GM18868 (cell line): ENCODE data around the gene TUBD1.
"Not testable (repeated sequence)": the region's sequence is repeated elsewhere in the genome, so short reads cannot be mapped to it uniquely, and the experiment has no call there.

Source experiments
- ATAC-seq: cut with Tn5 transposase; IDR thresholded peaks from one replicate; pipeline ENCODE4 v1.9.1; 2021; ENCODE audit warnings: mild to moderate bottlenecking, moderate library complexity; ENCODE audit not compliant: unreplicated experiment

TUBD1 gene

DNA sequence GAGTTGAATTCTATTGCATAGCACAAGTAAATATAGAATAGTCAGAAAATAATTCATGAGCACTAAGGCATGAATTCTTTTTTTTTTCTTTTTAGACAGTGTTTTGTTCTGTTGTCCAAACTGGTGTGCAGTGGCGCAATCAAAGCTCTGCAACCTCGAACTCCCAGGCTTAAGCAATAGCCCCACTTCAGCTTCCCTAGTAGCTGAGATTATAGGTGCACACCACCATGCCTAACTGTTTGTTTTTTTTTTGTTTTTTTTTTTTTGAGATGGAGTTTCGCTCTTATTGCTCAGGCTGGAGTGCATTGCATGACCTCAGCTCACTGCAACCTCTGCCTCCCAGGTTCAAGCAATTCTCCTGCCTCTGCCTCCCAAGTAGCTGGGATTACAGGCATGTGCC is 16.6 kb downstream of the TUBD1 start:
- ATAC-seq: no peak

- no peak for ATAC-seq
Measured at GRCh38 chr17:59874376-59874775, 18.4 kb downstream of the TUBD1 start.

DNA sequence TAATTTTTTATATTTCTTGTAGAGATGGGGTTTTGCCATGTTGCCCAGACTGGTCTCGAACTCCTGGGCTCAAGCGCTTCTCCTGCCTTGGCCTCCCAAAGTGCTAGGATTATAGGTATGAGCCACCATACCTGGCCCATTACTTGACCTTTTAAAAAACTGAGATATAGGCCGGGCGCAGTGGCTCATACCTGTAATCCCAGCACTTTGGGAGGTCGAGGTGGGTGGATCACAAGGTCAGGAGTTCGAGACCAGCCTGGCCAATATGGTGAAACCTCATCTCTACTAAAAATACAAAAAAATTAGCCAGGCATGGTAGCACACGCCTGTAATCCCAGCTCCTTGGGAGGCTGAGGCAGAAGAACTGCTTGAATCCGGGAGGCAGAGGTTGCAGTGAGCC is 19.3 kb downstream of the TUBD1 start:
- not testable (repeated sequence) for ATAC-seq

DNA sequence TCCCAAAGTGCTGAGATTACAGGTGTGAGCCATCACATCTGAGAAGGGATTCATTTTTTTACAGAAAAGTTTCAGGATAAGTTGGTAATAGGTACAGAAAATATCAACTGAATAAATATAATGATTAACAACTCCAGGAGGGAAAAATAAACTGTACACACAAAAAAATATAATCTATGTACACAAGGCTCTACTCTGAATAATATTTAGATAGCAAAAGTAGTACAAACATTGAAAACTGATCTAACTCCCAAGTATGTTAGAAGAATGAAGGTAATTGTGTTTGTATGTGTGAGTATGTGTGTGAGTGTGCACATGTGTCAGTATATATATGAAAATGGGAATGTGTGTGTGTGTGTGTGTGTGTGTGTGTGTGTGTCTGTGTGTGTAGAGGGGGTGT is 20.4 kb downstream of the TUBD1 start:
- ATAC-seq: no peak

DNA sequence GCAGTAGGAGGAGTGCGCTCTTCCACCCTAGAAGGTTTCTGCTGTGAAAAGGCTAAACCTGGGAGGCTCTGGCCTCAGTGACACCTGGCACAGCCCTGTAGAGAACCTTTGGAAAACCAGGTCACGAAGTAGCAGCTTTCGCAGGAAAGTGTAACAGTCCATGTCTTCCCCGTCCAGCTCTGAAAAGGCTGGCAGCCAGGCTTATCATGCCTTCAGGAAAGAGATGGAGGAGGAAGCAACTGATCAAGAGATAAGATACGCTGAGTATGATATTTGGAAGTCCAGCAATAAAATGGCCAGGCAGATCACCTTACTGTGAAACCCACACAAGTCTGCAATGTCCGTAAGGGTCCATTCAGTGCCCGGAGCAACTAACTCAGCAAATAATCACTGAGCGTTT is 22.3 kb downstream of the TUBD1 start:
- ATAC-seq: no peak

DNA sequence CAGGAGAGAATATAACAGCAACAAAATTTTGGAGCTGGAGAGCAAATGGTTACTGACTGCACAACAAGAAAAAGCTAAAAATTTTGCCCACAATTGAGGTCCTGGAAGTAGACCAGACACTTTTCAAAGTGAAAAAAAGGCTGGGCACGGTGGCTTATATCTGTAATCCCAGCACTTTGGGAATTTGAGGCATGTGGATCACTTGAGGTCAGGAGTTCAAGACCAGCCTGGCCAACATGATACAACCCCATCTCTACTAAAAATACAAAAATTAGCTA is 22.9 kb downstream of the TUBD1 start:
- ATAC-seq: no peak

DNA sequence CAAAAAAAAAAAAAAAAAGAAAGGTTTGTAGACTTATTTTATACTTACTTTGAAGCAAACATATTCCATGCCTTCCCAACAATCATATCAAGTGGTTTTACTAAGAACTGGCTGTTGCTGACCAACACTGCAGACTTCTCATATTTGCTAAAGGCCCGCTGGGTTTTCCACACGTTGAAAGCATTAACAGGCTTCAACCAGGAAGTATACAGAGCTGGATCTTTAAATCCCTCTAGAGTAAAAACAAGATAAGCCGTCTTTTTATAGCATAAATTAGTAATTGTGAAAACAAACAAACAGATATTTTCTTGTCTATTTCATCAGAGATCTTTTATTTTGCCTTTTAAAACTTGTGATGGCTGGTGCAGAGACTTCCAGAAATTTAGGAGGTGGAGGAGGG is 29.1 kb downstream of the TUBD1 start:
- ATAC-seq: no peak

DNA sequence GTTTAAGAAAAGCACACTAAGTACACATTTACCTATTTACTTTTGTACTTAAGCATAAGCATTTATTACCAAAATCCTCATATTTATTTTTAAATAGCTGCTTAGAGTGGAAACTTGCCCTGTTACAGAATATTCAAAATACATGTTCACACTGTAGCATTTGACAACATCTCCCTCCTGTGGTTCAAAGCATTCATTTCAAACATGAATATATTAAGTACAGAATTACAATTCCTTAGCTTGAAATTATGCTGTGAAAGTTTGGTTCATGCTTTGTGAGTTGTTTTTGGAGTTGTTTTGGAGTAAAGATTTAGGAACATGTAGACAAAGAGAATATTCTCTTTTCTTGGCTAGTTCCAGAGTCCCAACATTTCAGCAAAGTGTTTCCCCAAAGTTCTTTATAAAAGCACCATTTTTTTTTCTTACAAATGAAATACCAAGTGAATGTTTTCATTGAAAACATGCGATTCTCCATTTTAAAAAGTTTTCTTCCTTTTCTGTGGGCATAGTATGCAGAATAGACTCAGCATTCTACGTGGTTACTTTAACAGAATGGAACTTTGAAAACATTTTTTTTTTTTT is 33.2 kb downstream of the TUBD1 start:
- no peak for ATAC-seq

DNA sequence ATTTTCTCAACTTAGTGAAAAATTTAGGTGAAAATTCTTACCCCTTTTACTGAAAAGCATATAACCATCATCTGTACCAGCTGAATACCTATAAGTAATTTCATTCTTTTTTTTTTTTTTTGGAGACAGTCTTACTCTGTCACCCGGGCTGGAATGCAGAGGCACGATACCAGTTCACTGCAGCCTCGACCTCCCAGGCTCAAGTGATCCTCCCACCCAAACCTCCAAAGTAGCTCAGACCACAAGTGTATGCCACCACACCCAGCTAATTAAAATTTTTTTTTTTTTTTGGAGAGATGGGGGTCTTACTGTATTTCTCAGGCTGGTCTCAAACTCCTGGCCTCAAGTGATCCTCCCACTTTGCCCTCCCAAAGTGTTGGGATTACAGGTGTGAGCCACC is 33.8 kb downstream of the TUBD1 start:
- no peak for ATAC-seq

DNA sequence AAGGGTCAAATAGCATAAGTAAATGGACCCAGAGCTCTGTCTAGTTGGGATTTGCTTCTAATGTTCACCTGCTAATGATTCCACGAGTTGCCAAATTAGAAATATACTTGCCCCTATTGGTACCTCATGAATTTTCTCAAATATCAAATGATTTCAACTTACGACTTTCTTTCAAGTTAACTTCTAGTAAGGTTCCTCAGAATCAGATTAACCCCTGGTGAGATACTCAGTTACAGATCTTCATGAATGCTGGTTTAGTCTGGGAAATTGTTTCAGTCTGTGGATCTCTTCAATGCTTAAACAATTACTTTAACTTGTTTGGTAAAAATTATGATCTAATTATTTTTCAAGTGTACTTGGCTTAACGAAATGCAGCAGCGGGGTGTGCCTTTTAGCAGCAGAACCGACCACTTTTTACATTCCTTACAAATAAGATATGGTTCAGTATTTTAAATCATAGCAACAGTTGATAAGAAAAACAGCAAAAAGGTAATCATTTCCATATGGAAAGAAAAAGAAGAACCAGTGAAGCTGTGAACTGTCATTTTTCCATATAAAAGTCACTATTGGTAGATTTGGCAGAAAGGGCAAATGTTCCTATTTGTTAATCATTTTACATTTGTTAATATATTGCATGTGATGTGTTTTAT is 34.5 kb downstream of the TUBD1 start:
- no peak for ATAC-seq

DNA sequence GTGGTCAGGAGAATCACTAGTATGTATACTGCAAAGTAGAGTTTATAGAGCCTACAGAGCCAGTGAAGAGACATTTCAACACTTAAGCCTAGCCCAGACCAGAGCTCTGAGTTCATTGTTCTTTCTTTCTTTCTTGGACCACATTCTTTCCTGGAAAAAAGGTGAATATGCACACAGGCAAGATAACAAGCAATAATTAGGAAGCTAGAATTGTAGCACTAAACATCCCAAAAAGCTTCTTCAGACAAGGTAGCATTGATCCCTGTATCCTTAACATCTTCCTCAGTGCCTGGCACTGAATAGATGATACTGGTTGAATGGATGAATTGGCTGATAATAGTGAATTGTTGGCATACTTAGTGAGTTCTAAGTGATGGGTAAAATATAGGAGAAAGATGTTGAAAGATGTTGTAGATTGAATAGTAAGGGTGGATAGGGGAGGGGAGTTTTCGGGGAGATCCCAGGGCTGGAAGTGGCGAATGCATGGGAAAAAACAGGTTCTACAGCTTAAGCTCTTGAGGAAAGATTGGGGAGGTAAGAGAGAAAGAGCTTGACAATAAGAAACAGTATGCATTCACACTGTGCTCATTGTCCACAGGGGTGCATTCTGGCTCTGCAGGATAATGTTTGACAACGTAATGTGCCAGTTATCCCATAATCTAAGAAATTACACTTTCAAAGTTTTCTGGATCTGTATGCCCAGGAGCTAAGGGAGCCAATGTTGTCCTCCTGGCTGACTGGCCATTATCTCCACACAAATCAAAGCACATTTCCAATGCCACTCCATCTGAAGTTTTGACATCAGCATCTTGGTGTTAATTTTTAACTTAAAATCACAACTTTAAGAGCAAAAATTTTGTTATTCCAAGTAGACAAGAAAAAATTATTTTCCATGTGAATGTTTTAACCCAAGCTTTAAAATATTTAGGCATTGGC is 35.6 kb downstream of the TUBD1 start:
- no peak for ATAC-seq

- not testable (repeated sequence) for ATAC-seq
Measured at GRCh38 chr17:59853919-59854729, 38.6 kb downstream of the TUBD1 start.

DNA sequence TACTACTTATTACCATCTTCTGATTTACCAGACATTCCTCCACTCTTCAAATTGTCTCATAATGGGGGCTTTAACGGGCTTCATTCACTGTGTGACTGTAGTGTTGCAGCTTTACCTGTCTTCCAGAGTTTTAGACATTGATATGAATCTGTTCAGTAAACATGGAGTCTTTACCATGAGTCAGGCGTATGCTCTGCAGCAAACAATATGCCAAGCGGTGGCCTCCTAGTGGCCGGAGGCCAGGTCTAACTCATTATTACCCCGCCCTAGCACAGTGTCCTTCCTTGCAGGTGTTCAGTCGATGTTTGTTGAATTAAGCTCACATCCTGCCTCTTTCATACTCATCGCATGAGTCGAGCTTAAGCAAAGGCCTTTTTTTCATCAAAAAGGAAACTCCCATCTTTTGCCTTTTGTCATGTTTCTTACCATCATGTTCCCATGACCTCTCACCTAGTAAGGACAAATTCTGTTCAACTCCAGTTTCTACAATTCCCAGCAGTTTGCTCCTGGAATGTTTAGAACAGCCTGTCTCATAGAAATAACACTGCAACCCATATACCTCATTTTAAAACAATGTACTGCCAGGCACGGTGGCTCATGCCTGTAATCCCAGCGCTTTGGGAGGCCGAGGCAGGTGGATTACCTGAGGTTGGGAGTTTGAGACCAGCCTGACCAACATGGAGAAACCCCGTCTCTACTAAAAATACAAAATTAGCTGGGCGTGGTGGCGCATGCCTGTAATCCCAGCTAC is 39.4 kb downstream of the TUBD1 start:
- ATAC-seq: peak; percentile 53

- not testable (repeated sequence) for ATAC-seq
Measured at GRCh38 chr17:59852847-59853167, 39.9 kb downstream of the TUBD1 start.

DNA sequence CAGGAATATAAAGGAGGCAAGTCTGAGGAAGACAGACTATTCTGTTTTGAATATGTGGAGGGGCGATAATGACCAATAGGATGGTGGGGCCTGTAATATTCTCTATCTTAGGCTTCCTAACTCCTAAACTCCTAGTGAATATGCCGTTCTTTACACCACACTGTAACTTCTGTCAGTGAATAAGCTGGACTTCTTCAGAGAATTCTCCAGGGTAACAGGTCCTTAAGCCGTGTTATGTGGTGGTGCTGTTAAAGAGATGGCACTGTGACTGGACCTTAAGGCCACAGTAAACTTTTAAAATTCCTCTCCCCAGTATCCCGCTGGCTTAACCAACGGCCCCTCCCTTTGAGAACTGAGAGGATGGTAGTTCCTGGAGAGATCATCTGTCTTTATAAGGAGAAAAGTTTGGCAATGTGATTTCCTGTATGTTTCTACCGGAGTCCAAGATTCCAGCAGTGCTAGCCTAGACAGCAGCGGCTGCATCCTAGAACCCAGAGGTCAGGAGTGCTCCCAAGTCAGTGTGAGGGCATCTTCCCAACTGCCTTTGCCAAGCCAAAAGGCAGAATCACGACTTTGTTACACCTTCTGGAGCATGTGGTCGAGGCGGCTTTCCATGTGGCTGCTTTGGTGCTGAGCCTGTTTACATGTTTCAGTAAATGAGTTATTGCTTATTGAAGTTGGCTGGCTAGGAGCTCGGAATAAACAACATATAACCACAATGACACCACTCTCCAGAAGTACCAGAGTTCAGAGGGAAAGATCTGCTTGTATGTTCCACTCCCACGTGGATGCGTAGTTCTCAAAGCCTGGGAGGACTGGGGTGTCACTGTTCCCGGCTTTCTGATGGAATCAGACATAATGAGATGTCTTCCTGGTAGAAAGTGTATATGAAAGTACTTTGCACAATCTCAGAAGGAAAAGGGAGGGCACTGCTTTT is 41.0 kb downstream of the TUBD1 start:
- no peak for ATAC-seq

DNA sequence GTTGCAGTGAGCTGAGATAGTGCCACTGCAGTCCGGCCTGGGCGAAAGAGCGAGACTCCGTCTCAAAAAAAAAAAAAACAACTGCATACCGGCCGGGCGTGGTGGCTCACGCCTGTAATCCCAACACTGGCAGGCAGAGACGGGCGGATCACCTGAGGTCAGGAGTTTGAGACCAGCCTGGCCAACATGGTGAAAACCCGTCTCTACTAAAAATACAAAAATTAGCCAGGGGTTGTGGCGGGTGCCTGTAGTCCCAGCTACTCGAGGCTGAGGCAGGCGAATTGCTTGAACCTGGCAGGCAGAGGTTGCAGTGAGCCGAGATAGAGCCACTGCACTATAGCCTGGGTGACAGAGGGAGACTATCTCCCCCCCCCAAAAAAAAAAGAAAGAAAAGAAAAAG is 42.4 kb downstream of the TUBD1 start:
- ATAC-seq: not testable (repeated sequence)

DNA sequence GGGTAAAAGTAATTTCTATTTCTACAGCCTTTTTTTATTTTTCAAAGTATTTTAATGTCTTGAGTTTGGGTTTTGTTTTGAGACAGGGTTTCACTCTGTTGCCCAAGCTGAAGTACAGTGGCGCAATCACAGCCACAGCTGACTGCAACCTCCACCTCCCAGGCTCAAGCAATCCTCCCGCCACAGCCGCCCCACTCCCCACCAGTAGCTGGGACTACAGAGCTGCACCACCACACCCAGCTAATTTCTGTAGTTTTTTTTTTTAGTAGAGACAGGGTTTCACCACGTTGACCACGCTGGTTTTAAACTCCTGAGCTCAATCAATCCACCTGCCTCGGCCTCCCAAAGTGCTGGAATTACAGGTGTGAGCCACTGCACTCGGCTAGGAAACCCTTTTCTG is 44.0 kb downstream of the TUBD1 start:
- ATAC-seq: peak; percentile 52

DNA sequence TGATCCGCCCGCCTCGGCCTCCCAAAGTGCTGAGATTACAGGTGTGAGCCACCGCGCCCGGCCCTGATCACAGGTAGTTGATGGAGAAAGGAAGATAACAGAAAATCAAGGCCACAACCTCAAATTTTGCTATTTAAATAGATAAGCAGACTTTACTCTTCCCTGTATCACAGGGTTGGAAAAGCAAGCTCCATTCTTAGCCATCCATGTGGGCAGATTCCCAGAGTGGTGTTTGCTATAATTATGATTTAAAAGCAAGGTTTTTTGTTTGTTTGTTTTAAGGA is 44.4 kb downstream of the TUBD1 start:
- ATAC-seq: no peak

DNA sequence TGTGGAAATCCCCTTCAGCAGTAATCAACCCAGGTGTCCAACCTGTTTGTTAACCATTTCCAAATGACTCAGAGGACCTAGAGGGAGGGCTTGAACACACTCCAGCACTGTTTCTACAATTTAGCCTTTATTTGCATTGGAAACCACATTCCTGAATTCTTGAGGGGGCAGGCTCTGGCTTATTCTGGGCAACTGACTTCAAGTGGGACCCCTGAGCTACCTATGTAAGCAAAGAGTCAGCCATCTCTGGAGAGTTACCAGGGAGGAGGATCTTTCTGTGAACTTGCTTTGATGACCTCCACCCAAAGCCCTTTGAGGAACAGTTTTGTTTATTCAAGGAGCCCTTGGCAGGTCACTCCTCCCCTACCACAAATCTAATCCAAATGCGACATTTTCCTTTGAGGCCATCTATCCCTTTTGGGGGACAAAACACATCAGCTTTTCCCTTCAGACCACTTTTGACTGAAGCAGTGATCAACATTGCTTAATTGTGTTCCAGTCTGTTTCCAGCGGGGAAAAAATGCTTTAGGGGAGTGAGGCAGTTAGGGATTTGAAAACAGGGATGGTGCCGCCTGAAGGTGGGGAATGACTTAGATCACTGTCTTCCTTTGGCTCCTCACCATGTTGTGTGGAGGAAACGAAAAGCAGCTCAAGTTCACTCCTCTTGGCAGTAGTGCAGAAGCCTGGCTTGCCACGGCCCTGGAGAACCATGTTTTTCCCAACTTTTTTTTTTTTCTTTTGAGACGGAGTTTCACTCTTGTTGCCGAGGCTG is 46.2 kb downstream of the TUBD1 start:
- ATAC-seq: peak; percentile 49
